GM21390 (cell line): ENCODE results near the gene CNBP.
"Not testable (repeated sequence)": the region's sequence is repeated elsewhere in the genome, so short reads cannot be mapped to it uniquely, and the experiment has no call there.

Source experiments
- ATAC-seq: cut with Tn5 transposase; IDR thresholded peaks from one replicate; pipeline ENCODE4 v1.9.1; 2021; ENCODE audit not compliant: unreplicated experiment

The CNBP gene

GRCh38 chr3:129185783-129186182 is 2.1 kb upstream of the CNBP start:
- no peak for ATAC-seq

GRCh38 chr3:129184784-129185542 is 1.3 kb upstream of the CNBP start:
- ATAC-seq, result not testable (repeated sequence)

GRCh38 chr3:129184396-129184657 is 631 bp upstream of the CNBP start:
- no peak for ATAC-seq

- no peak for ATAC-seq
Measured at GRCh38 chr3:129182390-129183185, 1.1 kb downstream of the CNBP start.

GRCh38 chr3:129181819-129182218 is 1.9 kb downstream of the CNBP start:
- ATAC-seq, result no peak

GRCh38 chr3:129180461-129180860 is 3.2 kb downstream of the CNBP start:
- ATAC-seq, result no peak

GRCh38 chr3:129176051-129176450 is 7.6 kb downstream of the CNBP start:
- ATAC-seq, result no peak

GRCh38 chr3:129173725-129174124 is 10.0 kb downstream of the CNBP start:
- ATAC-seq, result no peak

- no peak for ATAC-seq
Measured at GRCh38 chr3:129173206-129173605, 10.5 kb downstream of the CNBP start.

- no peak for ATAC-seq
Measured at GRCh38 chr3:129166579-129167332, 16.9 kb downstream of the CNBP start.

- not testable (repeated sequence) for ATAC-seq
Measured at GRCh38 chr3:129165594-129165993, 18.1 kb downstream of the CNBP start.

- ATAC-seq, result no peak
Measured at GRCh38 chr3:129164500-129164899, 19.2 kb downstream of the CNBP start.

GRCh38 chr3:129162729-129163579 is 20.7 kb downstream of the CNBP start:
- ATAC-seq, result no peak

- ATAC-seq, result peak; percentile 8
Measured at GRCh38 chr3:129161860-129162271, 21.8 kb downstream of the CNBP start.

GRCh38 chr3:129160891-129161859 is 22.5 kb downstream of the CNBP start, which contains the start of gene ISY1:
Gene ISY1, minus strand, starts transcription at chr3:129161063. Its CDS starts 88 bp downstream, at chr3:129160975.
- ATAC-seq, result peak; percentile 73

- ATAC-seq, result no peak
Measured at GRCh38 chr3:129144786-129145185, 38.9 kb downstream of the CNBP start.

GRCh38 chr3:129141011-129141410 is 42.7 kb downstream of the CNBP start:
- ATAC-seq, result not testable (repeated sequence)

GRCh38 chr3:129139911-129140310 is 43.8 kb downstream of the CNBP start:
- ATAC-seq, result no peak

GRCh38 chr3:129136275-129136674 is 47.4 kb downstream of the CNBP start:
- not testable (repeated sequence) for ATAC-seq
